Measurements from ENCODE around the gene LIPK. TPM values are rescaled to one million over a fixed set of nuclear protein-coding genes. Genes with fewer than 3 reads are reported as not detected.
"Not testable (repeated sequence)": the region's sequence is repeated elsewhere in the genome, so short reads cannot be mapped to it uniquely, and the experiment has no call there.

LIPK gene
- total RNA-seq, 4 donors from 2014 or later: not detected

- no peak for TF ChIP-seq CTCF (IDR thresholded peaks at IDR 0.05)
- no peak for TF ChIP-seq POLR2A (IDR thresholded peaks at IDR 0.05)
- H3K4me3 ChIP-seq: no peak overlapping the region
- H3K36me3 ChIP-seq: no peaks in the 10 kb centered on the region
- intact Hi-C loops (cut with DNase I; ENCODE audit: low total_unique reads): no loop called here
- H3K4me1 ChIP-seq: no peaks in the 10 kb centered on the region
- no peaks in the 10 kb centered on the region for H3K27me3 ChIP-seq
- no peak for DNase-seq
- no peak overlapping the region for H3K27ac ChIP-seq
- no peaks in the 10 kb centered on the region for H3K9me3 ChIP-seq
Observed at GRCh38 chr10:88661577-88661976, 44.5 kb upstream of the LIPK start.

DNA sequence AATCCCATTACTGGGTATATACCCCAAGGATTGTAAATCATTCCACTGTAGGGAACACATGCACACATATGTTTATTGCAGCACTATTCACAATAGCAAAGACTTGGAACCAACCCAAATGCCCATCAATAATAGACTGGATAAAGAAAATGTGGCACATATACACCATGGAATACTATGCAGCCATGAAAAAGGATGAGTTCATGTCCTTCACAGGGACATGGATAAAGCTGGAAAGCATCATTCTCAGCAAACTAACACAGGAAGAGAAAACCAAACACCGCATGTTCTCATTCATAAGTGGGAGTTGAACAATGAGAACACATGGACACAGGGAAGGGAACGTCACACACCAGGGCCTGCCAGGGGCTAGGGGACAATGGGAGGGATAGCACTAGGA lies 42.9 kb upstream of the LIPK start:
- H3K9me3 ChIP-seq; intact Hi-C loops (cut with DNase I; ENCODE audit: low total_unique reads); DNase-seq: not testable (repeated sequence)

GRCh38 chr10:88664142-88664541 lies 41.9 kb upstream of the LIPK start, which contains the start of gene LIPF:
Gene LIPF, plus strand, starts transcription at chr10:88664442. Its CDS starts 2,856 bp downstream, at chr10:88667298.
- intact Hi-C loops (cut with DNase I; ENCODE audit: low total_unique reads): no loop called here
- Histone ChIP-seq H3K27ac (no peak within 1 kb of the TSS), H3K27me3 (no peaks in the 10 kb centered on the region), H3K4me3 (no peak within 1 kb of the TSS), H3K4me1 (no peaks in the 10 kb centered on the region), H3K9me3 (no peaks in the 10 kb centered on the region), H3K36me3 (no peaks in the 10 kb centered on the region)
- TF ChIP-seq CTCF (IDR thresholded peaks at IDR 0.05) (no peak), POLR2A (IDR thresholded peaks at IDR 0.05) (no peak)
- DNase-seq: no peak

More for the DNA sequence above, 42.9 kb upstream of the LIPK start:
- not testable (repeated sequence) for H3K27me3 ChIP-seq, H3K4me3 ChIP-seq, H3K27ac ChIP-seq, H3K4me1 ChIP-seq, H3K36me3 ChIP-seq

- no peak for TF ChIP-seq CTCF (IDR thresholded peaks at IDR 0.05)
- DNase-seq: no peak
- H3K27me3 ChIP-seq: no peaks in the 10 kb centered on the region
- H3K27ac ChIP-seq: no peak overlapping the region
- H3K9me3 ChIP-seq: no peaks in the 10 kb centered on the region
- H3K4me1 ChIP-seq: no peaks in the 10 kb centered on the region
- H3K4me3 ChIP-seq: no peak overlapping the region
- intact Hi-C loops (cut with DNase I; ENCODE audit: low total_unique reads): no loop called here
- no peaks in the 10 kb centered on the region for H3K36me3 ChIP-seq
Observed at GRCh38 chr10:88668465-88668864, 37.6 kb upstream of the LIPK start.

DNA sequence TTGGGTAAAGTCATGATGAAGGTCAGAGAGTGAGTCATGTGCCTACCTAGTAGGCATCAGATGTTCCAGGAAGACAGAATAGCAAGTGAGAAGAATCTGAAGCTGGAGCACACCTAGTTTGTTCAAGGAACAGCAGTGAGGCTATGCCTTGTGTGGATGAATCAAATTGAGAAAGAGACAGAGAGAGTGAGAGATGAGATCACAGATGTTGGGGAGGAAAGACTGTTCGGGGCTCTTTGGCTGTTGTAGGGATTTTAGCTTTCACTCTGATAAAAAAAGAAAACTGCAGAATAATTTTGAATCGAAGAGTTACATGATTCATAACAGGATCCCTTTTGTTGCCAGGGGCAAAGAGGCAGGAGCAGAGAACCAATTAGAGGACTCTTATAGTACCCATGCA lies 35.6 kb upstream of the LIPK start:
- Histone ChIP-seq H3K4me3 (no peak overlapping the region), H3K4me1 (no peaks in the 10 kb centered on the region), H3K27me3 (no peaks in the 10 kb centered on the region), H3K27ac (no peak overlapping the region), H3K9me3 (no peaks in the 10 kb centered on the region), H3K36me3 (no peaks in the 10 kb centered on the region)
- no peak for DNase-seq
- TF ChIP-seq CTCF (IDR thresholded peaks at IDR 0.05): no peak
- TF ChIP-seq POLR2A (IDR thresholded peaks at IDR 0.05): no peak
- intact Hi-C loops (cut with DNase I; ENCODE audit: low total_unique reads): no loop called here

GRCh38 chr10:88672041-88672440 lies 34.0 kb upstream of the LIPK start:
- Histone ChIP-seq H3K27ac (no peak overlapping the region), H3K27me3 (no peaks in the 10 kb centered on the region), H3K9me3 (no peaks in the 10 kb centered on the region), H3K36me3 (no peaks in the 10 kb centered on the region), H3K4me1 (no peaks in the 10 kb centered on the region), H3K4me3 (no peak overlapping the region)
- intact Hi-C loops (cut with DNase I; ENCODE audit: low total_unique reads): no loop called here
- TF ChIP-seq CTCF (IDR thresholded peaks at IDR 0.05): no peak
- no peak for TF ChIP-seq POLR2A (IDR thresholded peaks at IDR 0.05)
- DNase-seq: no peak
